AG20443 (cell line): Measurements from ENCODE around the gene RAPGEF6.

Source experiments
- DNase-seq: peaks from one replicate; pipeline ENCODE4 v3.0.0; 2012; ENCODE audit warnings: low spot score, mixed read lengths

The RAPGEF6 gene

DNA sequence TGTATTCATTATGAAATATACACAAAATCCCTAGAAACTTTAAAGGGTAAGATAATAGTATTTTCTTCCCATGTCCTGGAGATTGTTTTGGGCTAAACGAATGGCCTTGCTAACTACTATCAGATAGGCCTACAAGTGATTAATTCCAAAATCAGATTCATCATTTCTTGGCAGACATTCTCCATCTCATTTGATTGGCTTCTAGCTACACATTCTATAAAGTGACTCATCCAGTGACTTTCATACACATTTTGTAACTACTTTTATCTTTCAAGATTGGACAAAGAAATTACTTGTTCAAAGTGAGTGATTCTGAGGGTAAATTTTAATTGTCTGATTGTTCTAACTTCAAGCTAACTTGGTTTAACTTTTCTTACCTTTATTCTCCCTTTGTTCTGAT is 93.3 kb downstream of the RAPGEF6 start:
- DNase-seq: no peak

DNA sequence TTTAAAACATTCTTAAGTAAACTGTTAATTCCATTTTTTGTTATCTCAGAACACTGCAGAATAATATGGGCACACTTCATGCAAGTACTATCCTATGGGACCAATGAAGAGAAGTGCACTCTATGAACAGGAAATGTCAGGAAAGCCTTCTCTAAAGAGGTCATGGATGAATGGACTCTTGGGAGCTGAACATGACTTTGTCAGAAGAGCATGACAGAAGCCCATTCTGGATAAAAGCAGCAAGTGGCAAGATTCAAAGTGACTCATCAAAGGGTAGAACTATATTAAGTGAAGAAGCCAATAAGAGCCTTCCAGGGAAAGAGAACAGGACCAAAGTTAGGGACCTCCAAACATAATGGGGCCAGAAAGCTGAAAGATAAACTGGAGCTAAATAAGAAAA is 94.0 kb downstream of the RAPGEF6 start:
- DNase-seq: no peak

DNA sequence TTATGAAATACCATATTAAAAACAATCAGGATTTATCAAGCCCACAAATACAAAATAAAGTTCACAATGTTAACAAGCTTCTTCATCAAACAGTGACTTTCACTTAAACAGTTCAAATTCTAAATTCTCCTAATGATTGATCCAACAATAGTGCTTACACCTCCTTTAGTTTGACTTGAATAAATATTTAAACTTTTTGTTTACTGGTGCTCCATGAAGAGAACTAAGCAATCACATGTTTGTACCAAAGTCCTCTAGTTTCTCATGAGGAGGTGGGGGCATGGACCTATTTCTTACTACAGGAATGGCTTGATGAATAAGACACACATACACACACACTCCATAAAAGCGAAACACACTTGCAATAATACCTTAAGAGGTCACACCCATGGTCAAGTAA is 95.8 kb downstream of the RAPGEF6 start:
- DNase-seq: no peak

DNA sequence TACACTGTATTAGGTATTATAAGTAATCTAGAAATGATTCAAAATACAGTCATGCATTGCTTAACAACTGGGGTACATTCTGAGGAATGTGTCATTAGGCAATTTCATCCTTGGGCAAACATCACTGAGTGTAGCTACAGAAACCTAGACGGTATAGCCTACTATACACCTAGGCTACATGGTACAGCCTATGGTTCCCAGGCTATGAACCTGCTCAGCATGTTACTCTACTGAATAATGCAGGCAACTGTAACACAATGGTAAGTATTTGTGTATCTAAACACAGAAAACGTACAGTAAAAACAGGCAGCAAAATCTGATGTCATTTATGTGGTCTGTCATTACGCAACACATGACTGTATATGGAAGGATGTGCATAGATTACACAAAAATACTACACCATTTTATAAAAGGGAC is 96.8 kb downstream of the RAPGEF6 start:
- DNase-seq: peak; percentile 11

DNA sequence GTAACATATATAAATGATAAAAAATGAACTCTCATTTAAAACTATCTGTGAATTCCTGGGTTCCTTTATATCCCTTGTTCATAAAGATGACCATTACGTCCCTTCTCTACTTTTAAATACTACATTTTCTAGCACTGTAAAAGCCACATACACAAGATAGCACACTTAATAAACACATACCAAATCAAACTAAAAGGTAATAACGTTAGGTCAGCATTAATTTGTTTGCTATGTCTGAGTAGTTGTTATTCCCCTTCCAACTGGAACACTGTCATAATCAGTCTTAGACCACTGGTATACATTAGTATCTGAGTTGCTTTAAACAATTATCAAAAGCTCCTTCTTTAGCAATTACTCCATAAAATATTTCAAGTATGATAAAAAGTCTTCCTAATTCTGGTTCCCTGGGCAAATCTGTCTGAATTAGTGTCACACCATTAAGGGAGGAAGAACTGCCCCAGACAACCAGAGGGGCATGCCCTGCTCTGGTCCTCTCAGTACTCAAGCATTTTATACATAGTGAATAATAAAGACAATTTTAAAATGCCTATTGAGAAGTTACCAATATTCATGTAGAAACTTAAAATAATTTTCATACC is 98.1 kb downstream of the RAPGEF6 start:
- no peak for DNase-seq

DNA sequence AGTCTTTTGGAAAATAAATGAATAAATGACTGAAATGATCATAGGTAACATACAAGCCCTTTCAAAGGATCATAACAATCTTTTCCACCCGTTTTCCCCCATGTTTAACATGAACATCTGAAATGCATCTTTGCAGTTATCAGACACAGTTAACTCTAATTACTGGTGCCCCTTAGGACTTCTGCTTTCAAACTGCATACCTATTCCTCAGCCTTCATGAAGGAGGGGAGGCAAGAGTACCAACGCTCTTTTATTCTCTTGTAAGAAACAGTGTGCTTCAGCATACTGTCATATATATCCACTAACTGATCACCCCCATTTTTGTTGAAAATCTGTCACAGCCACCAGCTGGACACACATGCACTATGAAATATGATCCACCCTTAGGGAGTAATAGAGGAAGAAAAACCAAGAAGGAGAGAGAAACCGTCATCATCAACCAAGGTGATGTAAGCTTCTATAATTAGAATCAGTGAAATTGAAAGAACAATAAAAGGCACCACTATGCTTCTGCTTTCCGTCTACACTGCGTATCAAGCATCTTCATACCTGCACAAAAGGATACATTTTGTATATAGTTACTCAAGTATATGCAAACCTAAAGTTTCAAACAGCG is 98.7 kb downstream of the RAPGEF6 start:
- DNase-seq: no peak

DNA sequence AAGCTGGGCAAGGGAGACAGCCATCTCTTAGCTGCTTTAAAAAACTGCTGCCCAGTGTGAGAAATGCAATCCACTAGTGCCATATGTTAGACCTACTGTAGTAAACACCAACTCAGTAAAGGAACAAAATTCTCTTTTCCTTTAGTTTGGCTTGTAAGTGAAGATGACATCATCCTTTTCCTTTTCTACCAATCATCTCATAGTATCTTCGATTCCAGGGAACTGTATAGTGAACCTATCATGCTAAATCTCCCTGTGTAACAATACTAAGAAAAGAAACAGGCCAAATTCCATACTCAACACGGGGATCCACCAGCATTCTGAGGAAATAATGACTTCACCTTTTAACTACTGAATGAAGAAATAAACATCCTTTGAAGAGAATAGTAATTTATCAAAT is 100.1 kb downstream of the RAPGEF6 start:
- no peak for DNase-seq

DNA sequence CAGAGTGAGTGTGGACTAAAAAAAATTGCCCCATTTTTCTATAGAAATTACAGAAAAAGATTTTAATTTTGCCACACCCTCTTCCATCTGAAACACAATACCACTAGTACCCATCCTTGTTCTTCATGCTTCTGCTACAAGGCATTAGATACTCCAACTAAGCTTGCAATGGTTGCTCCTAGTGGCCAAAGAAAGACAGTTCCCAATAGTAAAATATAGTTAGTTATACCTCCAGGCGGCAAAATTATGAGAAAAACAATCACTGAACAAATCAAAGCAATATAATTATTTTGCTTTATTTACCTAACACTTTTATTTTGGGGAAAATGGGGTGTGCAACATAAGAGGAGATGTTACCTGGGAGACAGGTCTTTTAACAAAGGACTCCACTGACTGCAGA is 101.2 kb downstream of the RAPGEF6 start:
- DNase-seq: no peak

DNA sequence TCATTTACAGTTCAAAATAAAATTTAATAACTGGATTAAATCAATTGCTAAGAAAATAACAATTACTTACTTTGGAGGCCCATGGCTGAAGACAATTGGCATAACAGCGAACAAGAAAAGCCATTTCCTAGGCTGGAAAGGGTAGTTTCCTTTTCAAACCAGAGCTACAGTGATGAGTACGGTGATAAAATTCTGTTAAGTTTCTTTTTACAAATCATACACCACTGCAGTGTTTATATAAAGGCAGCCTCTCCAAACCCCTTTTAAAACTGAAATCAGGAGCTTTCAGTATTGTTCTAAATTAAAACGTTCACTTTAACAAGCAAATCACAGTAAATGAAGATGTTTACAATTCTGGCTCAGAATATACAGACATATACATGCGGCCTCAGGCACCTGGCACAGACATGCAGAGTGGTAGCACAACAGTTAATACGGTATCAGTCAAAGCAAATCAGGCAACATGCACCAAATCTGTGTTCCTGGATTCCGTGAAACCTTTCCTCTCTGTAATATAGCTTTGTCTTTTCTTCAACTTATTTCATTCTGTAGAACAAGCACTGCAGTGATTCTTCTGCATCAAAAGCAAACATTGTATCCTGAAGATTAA is 102.9 kb downstream of the RAPGEF6 start:
- DNase-seq: no peak

DNA sequence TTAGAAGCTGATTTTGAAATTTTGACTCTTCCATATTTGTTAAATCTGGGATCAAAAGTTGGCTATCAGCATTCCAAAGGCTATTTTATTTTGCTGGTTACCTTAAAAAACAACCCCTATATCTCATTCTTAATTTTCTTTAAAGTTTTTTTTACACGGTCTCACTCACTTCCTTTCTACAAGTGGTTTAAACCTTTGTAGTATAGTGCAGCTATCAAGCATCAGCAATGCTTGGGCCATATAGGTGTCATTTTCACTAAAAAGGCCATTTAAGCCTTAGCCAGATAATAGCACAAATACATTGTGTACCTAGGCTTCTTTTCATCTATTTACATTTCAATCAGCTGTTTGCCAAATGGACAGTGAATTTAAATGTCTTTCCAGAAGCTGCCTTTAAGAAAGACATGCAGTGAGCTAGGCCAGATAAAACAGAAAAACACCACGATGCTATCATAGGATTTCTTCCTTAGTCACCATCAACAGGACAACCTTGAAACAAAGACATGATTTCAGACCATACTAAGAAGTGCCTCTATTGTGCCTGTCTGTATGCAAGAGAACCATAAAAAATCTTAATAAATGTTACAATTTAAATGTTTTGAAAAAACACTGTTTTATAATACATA is 104.2 kb downstream of the RAPGEF6 start:
- no peak for DNase-seq

DNA sequence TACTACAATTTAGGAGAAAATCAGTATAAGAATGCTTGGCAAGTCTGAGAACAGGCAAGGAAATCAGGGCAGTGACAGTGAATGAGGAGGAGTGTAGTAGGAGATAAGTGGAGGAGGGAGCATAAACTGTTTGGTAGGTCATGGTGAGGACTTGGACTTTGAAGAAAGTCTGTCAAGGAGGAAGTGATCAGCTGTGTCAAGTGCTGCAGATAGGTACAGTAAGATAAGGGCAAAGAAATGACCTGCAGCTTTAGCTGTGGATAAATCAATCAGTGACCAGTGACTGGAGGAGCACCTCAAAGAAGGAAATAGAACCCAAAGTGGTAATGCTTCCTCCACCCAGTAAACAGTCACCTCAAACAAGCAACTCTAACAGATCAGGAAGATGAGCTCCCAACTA is 106.3 kb downstream of the RAPGEF6 start:
- no peak for DNase-seq

DNA sequence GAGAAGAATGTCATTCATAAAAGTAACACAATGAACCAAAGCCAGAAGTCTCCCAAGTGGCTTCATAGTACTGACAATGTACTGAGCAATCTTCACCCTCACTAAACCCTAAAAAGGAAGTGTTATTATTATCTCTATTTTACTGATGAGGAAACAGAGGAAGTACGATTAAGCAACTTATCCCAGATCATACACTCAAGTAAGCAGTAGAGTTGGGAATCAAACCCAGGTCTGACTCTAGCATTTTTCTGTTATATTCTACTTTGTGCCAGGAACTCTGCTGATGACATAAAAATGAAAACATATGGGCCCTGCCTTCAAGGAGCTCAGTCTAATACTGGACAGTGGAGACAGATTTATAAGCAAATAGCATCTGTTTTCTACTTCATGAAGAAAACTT is 109.2 kb downstream of the RAPGEF6 start:
- no peak for DNase-seq

DNA sequence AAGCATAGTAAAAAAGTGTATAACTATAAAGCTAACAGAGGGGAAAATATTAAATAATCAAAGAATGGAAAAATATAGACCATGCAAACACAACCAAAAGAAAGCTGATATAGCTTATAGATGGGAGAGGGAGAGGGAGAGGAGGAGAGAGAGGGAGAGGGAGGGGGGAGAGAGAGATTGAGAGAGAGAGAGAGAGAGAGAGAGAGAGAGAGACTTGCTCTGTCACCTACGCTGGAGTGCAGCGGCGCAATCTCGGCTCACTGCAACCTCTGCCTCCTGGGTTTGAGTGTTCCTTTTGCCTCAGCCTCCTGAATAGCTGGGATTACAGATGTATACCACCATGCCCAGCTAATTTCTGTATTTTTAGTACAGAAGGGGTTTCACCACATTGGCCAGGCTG is 110.6 kb downstream of the RAPGEF6 start:
- no peak for DNase-seq

DNA sequence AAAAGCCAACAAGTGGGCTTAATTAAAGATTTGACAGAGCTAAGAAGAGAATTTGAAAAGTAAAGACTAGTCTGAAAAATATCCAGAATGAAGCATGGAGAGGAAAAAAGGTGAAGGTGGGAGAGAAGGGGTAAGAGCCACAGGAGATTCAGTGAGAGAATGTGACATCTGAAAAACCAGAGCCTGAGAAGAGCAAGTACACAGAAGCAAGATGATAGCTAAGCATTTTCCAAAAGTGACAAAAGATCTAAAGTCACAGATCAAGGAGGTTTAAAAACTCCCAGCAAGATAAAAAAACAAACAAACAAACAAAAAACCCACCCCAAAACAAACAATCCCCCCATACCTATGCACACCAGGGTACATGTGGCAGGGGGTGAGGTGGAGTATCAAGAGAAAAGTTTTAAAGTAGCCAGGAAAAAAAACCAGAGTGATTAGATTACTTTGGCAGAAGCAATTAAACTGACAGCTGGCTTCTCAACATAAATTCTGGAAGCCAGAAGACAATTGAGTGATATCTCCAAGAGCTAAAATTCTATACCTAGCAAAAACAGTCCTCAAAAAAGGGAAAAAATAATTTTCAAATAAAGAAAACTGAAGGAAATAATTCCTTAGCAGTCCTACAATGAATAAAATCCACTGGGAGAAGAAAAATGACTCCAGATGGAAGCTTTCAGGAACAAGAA is 111.4 kb downstream of the RAPGEF6 start:
- DNase-seq: no peak

DNA sequence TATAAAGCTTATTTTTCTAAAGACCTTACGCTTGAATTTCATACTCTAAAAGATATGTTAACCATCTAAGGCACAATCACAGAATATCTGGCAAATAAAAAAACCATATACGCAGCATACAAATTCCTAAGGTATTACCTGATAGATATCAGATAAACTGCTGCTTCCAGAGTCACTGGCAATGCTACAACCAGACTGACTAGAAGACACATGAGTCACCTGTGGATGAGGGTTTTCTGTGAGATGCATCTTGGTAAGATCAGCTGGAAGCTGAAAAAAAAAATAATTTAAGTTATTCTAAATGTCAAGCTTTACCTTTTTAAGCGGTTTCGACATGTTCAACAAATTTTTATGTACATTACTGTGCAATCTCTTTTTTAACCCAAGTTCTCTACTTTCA is 113.8 kb downstream of the RAPGEF6 start:
- DNase-seq: peak; percentile 11

DNA sequence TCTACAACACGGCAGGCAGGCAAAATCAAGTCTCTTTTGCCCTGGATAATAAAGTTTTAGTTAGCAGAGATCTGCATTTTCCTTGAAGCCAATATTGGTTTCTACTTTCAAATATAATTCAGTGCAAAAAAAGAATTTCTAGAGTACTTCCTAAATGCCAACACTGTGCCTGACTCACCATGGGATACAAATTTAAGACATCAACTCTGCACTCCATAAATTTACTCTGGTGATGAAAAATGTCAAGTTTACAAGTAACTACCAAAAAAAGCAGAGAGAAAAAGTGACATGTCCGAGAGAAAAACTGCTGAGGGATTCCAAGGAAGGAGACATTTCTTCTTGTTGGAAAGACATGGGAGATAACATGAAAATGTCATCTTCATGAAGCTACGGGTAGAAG is 119.7 kb downstream of the RAPGEF6 start:
- no peak for DNase-seq

DNA sequence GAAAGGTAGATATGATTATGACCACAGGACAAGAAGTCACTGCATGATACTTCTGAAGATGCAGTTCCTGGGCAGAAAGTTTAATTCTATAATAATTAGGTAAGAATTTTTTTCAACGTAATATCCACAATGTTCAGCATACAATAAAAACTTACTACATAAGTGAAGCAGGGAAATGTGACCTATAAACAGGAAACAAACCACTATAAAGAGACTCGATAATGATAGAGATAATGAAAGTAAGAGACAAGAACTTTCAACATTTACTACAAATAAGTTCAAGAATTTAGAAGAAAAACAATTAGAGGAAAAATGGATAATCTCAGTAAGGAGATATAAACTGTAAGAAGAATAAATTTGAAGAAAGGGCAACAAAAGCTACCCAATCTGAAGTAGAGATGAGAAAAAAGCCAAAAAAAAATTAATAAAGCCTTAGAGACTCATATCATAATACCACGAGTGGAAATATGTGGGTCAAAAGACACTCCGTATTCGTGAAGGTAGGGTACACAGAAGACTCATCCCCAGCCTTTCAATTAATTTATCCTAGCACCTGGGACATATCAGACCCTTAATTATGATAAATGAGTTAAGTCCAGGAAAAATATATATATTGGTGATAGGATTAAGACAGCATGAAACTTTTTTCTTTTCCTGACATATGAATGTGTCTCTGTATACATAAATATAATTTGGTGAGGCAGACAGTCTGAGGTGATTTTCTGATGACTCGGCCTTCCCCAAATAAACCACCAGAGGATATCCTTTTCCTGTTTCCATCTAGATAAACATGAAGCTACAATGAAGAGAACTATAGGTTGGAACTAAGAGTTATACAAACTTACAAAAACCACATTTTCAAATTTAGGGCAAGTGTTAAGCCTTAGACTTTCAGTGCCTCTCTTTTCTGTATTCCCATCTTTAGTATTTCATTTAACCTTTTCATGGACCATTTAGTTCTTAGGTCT is 120.4 kb downstream of the RAPGEF6 start:
- DNase-seq: no peak

DNA sequence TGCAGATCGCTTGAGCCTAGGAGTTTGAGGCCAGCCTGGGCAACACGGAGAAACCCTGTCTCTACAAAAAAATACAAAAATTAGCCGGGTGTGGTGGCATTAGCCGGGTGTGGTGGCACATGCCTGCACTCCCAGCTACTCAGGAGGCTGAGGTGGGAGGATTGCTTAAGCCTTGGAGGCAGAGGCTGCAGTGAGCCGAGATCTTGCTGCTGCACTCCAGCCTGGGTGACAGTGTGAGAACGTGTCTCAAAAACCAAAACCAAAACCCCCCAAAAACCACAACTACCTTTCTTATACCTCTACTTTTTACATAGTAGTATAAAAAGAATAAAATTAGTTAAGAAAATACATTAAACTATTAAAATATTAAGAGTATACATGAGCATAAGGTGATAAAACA is 121.2 kb downstream of the RAPGEF6 start:
- no peak for DNase-seq

DNA sequence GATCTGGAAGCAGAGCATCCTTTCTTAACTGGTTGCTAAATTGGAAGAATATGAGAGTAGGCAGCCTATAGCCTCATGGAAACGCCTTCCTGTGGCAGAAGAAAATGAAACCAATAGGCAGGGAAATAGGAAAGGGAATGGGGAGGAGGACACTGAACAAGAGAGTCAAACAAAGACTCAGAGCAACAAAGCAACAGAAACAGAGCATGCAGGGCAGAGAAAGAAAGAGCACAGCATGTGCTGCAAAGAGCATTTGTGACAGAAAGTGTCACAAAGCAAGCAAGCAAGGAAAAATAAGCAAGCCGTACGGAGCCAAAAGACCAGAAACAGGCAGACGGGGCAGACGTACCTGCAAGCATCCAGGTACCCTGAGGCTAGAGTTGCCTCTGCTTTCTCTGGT is 123.1 kb downstream of the RAPGEF6 start:
- DNase-seq: no peak

DNA sequence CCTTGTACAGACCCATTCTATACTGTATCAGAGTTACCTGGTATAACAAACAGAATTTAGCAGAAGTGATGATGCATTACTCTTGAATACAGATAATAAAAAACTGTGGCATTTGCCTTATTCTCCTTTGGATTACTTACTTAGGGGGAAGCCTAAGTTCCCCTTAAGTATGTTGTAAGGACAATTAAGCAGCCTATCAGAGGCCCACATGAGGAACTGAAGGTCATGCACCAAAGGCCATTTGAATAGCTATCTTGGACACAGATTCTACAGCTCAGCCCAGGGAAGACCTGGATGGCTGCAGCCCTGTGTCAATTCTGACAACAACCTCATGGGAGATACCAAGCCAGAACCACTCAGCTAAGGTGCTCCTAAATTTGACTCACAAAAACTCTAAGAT is 125.2 kb downstream of the RAPGEF6 start:
- DNase-seq: no peak

DNA sequence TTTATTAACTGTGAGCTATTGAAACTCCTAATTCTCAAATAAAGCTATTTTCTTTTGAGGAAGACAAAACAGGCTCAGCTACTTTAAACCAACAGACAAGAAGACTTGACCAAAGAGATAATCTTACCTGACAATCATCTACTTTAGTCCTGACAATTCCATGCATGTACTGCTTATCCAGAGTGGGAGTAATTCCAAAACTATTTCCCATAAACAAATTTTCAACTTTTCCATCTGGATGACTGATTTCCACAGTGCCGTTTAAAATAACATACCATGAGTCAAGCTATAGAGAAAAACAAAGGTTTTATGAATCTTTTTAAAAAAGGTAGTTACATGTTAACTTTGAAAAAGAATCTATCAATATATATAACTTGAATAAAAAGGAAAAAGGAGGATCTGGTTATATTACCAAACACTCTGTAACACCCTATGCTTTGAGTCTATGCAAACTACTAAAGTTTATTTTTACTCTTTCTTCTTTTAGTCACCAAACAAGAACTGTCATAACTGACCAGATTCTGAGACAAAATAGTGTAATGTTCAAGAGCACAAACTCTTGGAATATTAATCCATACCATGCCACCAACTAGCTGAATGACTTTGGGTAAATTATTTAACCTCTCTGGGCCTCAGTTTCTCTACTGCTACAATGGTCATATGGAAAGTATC is 129.7 kb downstream of the RAPGEF6 start:
- DNase-seq: no peak
